Left lung (tissue), 10 donors: ENCODE results near the gene LBR. TPM values are rescaled to one million over a fixed set of nuclear protein-coding genes. Genes with fewer than 3 reads are reported as not detected.
A peak's percentile ranks its signal among the peaks of the same experiment; 100 is the strongest.

Experiments used
- ATAC-seq: fragments of 200-7000 bp; cut with Tn5 transposase; one replicate; pipeline ENCODE4 v1.9.1; 2020; ENCODE audit warnings: moderate library complexity
- DNase-seq, 4 donors: peaks; one replicate each; pipeline ENCODE4 v3.0.0-alpha.2; 2013 to 2020
- H3K27ac ChIP-seq, 2 donors: fragments of 200-600 bp; sonication (generic) in 1 of 2; one replicate each; pipeline versions ENCODE4 v1.5.0 to v1.8.0; 2020 to 2021
- H3K27me3 ChIP-seq, 2 donors: fragments of 200-600 bp; sonication (generic) in 1 of 2; one replicate each; pipeline versions ENCODE4 v1.5.0 to v1.8.0; 2020 to 2021
- H3K36me3 ChIP-seq, 2 donors: fragments of 200-600 bp; sonication (generic) in 1 of 2; one replicate each; pipeline versions ENCODE4 v1.5.0 to v1.8.0; 2020 to 2021
- H3K4me1 ChIP-seq, 2 donors: fragments of 200-600 bp; one replicate each; pipeline ENCODE4 v1.8.0; 2021
- H3K4me3 ChIP-seq, 2 donors: fragments of 200-600 bp; sonication (generic) in 1 of 2; one replicate each; pipeline versions ENCODE4 v1.5.0 to v1.8.0; 2020 to 2021; ENCODE audit warnings: mild to moderate bottlenecking in 1 of 2
- H3K9me3 ChIP-seq, 2 donors: fragments of 200-600 bp; sonication (generic) in 1 of 2; one replicate each; pipeline versions ENCODE4 v1.5.0 to v1.8.0; 2020 to 2021
- CTCF ChIP-seq, 2 donors: fragments of 200-600 bp; sonication (generic) in 1 of 2; IDR thresholded peaks; one replicate each; pipeline versions ENCODE4 v1.5.0 to v1.8.0; 2021; ENCODE audit warnings: antibody characterized with exemption in 2 of 2
- intact Hi-C, 2 donors: fragments of 100-400 bp; cut with DNase I; formaldehyde crosslinking; loops; one replicate each; pipeline versions ENCODE4 v1.11.2 to v1.14.2; 2022
- polyA plus RNA-seq, 6 donors: library from polyadenylated mRNA; unstranded; fragments of 120-200 nt; gene quantifications; one replicate each; pipeline ENCODE4 v1.2.1, GENCODE V29; 2013; ENCODE audit not compliant: insufficient read length in 6 of 6
- total RNA-seq, 2 donors: library from RNA; stranded (reverse); fragmentation: NEBNext Ultra II Directional; extraction: Animal tissue kit (Norgen Biotek cat#: 25700); gene quantifications; one replicate each; pipeline ENCODE4 v1.2.1, GENCODE V29; 2021
- donor health status: DM: no; HTN: yes; CAD: no.
- donor health status: DM: no; HTN: no; CAD: no.

Gene LBR
- total and polyA plus RNA-seq, 8 donors: 42.4 to 109 (median 89.5) TPM

DNA sequence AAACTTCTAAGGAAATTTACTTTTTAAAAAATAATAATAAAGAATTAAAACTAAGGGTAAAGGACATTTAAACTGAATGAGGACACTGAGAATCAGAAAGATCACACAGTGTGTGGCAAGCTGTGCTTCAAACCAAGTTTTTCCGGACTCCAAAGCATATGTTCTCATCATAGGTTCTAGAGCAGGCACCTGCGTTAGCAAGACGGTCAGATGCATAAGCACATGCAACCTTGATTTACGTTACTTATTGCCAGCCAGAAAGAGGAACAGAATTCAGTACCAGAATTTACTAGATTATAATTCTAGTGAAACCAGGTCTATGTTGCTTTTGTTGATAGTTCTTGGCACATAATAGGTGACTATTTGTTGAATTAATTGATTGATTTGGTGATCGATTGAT, 6.2 kb upstream of the LBR start:
- H3K9me3 ChIP-seq: no peaks in the 10 kb centered on the region
- ATAC-seq (no peak), DNase-seq (no peak)
- no peak overlapping the region for H3K27ac ChIP-seq
- H3K4me3 ChIP-seq: no peak overlapping the region
- intact Hi-C loops: no loop called here
- TF ChIP-seq CTCF (IDR thresholded peaks at IDR 0.05): no peak
- H3K36me3 ChIP-seq: no peaks in the 10 kb centered on the region
- H3K4me1 ChIP-seq: peaks cover 0 to 4% of the 10 kb centered on the region in 2 donors
- H3K27me3 ChIP-seq: no peaks in the 10 kb centered on the region

- Histone ChIP-seq H3K9me3 (no peaks in the 10 kb centered on the region), H3K27me3 (no peaks in the 10 kb centered on the region), H3K4me1 (peaks cover 3 to 18% of the 10 kb centered on the region in 2 donors), H3K27ac (no peak overlapping the region), H3K4me3 (no peak overlapping the region), H3K36me3 (no peaks in the 10 kb centered on the region)
- DNase-seq (no peak), ATAC-seq (no peak)
- intact Hi-C loops: no loop called here
- no peak for TF ChIP-seq CTCF (IDR thresholded peaks at IDR 0.05)
Observed at GRCh38 chr1:225431081-225431863, 3.4 kb upstream of the LBR start.

- TF ChIP-seq CTCF (IDR thresholded peaks at IDR 0.05): no peak
- Histone ChIP-seq H3K4me1 (peaks cover 13 to 28% of the 10 kb centered on the region in 2 donors), H3K9me3 (no peaks in the 10 kb centered on the region), H3K36me3 (no peaks in the 10 kb centered on the region), H3K4me3 (no peak overlapping the region), H3K27ac (no peak overlapping the region), H3K27me3 (no peaks in the 10 kb centered on the region)
- intact Hi-C loops: no loop called here
- DNase-seq (no peak), ATAC-seq (no peak)
Observed at GRCh38 chr1:225430301-225430700, 2.5 kb upstream of the LBR start.

- Histone ChIP-seq H3K36me3 (no peaks in the 10 kb centered on the region), H3K27me3 (no peaks in the 10 kb centered on the region), H3K27ac (peak overlapping the region; percentile 91 to 96), H3K4me1 (peaks cover 15 to 41% of the 10 kb centered on the region in 2 donors), H3K4me3 (peak overlapping the region; percentile 90 to 99), H3K9me3 (no peaks in the 10 kb centered on the region)
- ATAC-seq (no peak), DNase-seq (no peak)
- TF ChIP-seq CTCF (IDR thresholded peaks at IDR 0.05): no peak
- intact Hi-C loops: no loop called here
Observed at GRCh38 chr1:225428881-225429455, 1.1 kb upstream of the LBR start.

DNA sequence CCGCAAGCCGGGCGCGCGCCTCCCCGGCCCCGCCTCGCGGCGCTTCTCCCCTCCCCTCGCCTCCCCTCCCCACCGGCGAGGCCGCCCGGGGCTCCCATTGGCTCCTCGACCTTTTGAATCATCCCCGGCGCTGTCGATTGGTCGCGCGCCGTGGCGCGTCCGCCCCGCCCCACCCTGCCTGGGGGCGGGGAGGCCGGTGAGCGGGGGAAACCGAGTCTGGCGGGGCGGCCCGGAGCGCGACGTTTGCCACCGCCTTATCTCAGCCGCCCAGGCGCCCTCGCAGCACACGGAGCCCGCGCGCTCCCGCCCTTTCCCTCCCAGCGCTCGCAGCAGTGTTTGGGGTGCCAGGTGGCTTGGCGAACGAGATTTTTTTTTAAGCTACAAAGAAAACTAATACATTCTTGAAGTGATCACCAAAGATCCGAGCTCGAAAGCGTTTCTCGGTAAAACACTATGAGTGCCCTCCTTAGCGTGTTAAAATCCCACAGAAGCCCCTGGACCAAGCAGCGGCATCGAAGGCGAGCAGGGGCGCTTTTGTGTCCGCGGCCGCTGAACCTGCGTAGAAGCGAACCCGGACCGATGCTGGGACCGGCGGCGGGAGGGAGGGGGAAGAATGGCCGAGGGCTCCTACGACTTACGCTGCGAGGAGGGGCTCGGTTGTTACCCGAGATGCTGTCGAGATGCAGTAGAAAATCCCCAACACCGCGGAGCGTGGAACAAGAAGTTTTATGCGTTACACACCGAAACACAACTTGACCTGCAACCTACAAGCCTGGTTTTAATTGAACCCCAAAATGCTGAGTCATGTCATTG, 436 bp upstream of the LBR start:
- H3K27me3 ChIP-seq: no peaks in the 10 kb centered on the region
- H3K4me3 ChIP-seq: peak overlapping the region; percentile 90 to 99
- ATAC-seq (peak; percentile 94), DNase-seq (peak in 3 of 4 donors; percentile 95 to 97 (median 96))
- H3K36me3 ChIP-seq: no peaks in the 10 kb centered on the region
- H3K9me3 ChIP-seq: no peaks in the 10 kb centered on the region
- H3K27ac ChIP-seq: peak overlapping the region; percentile 91 to 96
- peaks cover 15 to 48% of the 10 kb centered on the region in 2 donors for H3K4me1 ChIP-seq
- intact Hi-C loops: no loop called here
- peak in 1 of 2 donors; percentile 11 for TF ChIP-seq CTCF (IDR thresholded peaks at IDR 0.05)
